Measurements from ENCODE around the gene TEX38. TPM values are rescaled to one million over a fixed set of nuclear protein-coding genes. Genes with fewer than 3 reads are reported as not detected.
A peak's percentile ranks its signal among the peaks of the same experiment; 100 is the strongest.

Gene TEX38
- total and polyA plus RNA-seq, 10 of the 15 experiments (the other 5 are each of a cell fraction or from before 2014, with no cell fraction given): 0.07 to 0.32 (median 0.15) TPM; not detected in 7

- Histone ChIP-seq H3K27ac (ENCODE audit: control insufficient read depth, insufficient read depth) (peak within 1 kb of the TSS; percentile 87), H3K4me1 (ENCODE audit: control insufficient read depth, insufficient read depth, low read length) (peaks cover 13% of the 10 kb centered on the region), H4K20me1 (ENCODE audit: control insufficient read depth, insufficient read depth) (no peaks in the 10 kb centered on the region; the same call in 1 of the 2 replicates), H3K4me2 (ENCODE audit: control insufficient read depth, insufficient read depth) (peak within 1 kb of the TSS; percentile 94), H3K36me3 (ENCODE audit: control insufficient read depth in 2 of 2, insufficient read depth in 2 of 2, low read length in 1 of 2) (peaks cover 2 to 7% of the 10 kb centered on the region in 2 experiments; a peak in 1 of 4 replicates), H3K9ac (ENCODE audit: control insufficient read depth, insufficient read depth, low read length) (peak within 1 kb of the TSS; percentile 75), H3K4me3 (peak within 1 kb of the TSS; percentile 83), H3K9me3 (replicated peaks; ENCODE audit: control insufficient read depth, insufficient read depth, low read length) (no peaks in the 10 kb centered on the region), H2AFZ (ENCODE audit: control insufficient read depth, low read depth, low read length) (peak within 1 kb of the TSS; percentile 88), H3K79me2 (ENCODE audit: control insufficient read depth, insufficient read depth, low read length) (peaks cover 25% of the 10 kb centered on the region), H3K27me3 (replicated peaks in 1 of 2; ENCODE audit: control insufficient read depth in 2 of 2, insufficient read depth in 2 of 2, low read length in 1 of 2) (no peaks in the 10 kb centered on the region; a peak in 1 of 4 replicates)
- DNase-seq (ENCODE audit: low read depth, low spot score): peak; percentile 91
- no TSS peak for BruUV-seq (replicated peaks)
- ChIA-PET CTCF (interaction anchor here (1.3 to 1.8 kb wide), 3 partner anchors 13 to 105 kb away, joined by 3 to 4 read pairs (median 3); no protein-coding TSS in a partner anchor), SMC1A (ENCODE audit: uncharacterized antibody, unreplicated experiment) (interaction anchor here (1.0 to 4.2 kb wide), 5 partner anchors 9 to 115 kb away, joined by 3 to 12 read pairs (median 5); partner anchors contain the start of genes ATPAF1, MKNK1 and MOB3C), POLR2A (interaction anchor here (1.2 to 1.5 kb wide), 3 partner anchors 102 to 115 kb away, joined by 3 to 5 read pairs (median 4); partner anchors contain the start of genes MKNK1 and MOB3C), RAD21 (ENCODE audit: unreplicated experiment) (interaction anchor here (0.6 to 2.2 kb wide), 7 partner anchors 97 to 646 kb away, joined by 3 to 7 read pairs (median 4); partner anchors contain the start of genes MKNK1 and MOB3C)
- intact Hi-C loops (cut with micrococcal nuclease; ENCODE audit: unreplicated experiment): loop anchor here (2.0 to 5.0 kb wide), 2 partner anchors 50 to 102 kb away; partner anchors contain the start of genes ATPAF1 and MOB3C
- under 1% methylated on average over 77 of the region's 85 CpGs for WGBS (ENCODE audit: insufficient coverage, insufficient replicate concordance, low lambda C conversion rate, missing lambda C conversion rate)
- peak; percentile 59 for FAIRE-seq
- ATAC-seq: peak; percentile 99
- in situ Hi-C loops (cut with MboI): no loop called here
- TF ChIP-seq CEBPB (IDR thresholded peaks at IDR 0.05; ENCODE audit: borderline replicate concordance in 1 of 2, low read depth in 2 of 2, low read length in 2 of 2) (no peak), SIN3A (IDR thresholded peaks at IDR 0.05; ENCODE audit: low read depth, low read length) (peak; percentile 78; the same call in 1 of the 2 replicates), SMARCA5 (IDR thresholded peaks at IDR 0.05) (peak; percentile 63; the same call in 1 of the 2 replicates), RFX5 (IDR thresholded peaks at IDR 0.05; ENCODE audit: low read depth, low read length) (peak; percentile 70; the same call in 1 of the 2 replicates), HSF1 (IDR thresholded peaks at IDR 0.05; ENCODE audit: low read depth, low read length) (0 out of 2 replicates have a peak, but pooled peaks have one; percentile 14), YY1 (IDR thresholded peaks at IDR 0.05; ENCODE audit: low read depth, low read length) (peak; percentile 73), MTA3 (IDR thresholded peaks at IDR 0.05; ENCODE audit: borderline replicate concordance, low read length) (no peak), PKNOX1 (IDR thresholded peaks at IDR 0.05) (peak; percentile 36; the same call in 1 of the 2 replicates), NKRF (conservative IDR thresholded peaks at IDR 0.05) (peak; percentile 90), CHD4 (IDR thresholded peaks at IDR 0.05) (no peak), YBX1 (IDR thresholded peaks at IDR 0.05) (no peak), TCF3 (IDR thresholded peaks at IDR 0.05; ENCODE audit: borderline replicate concordance, insufficient read depth, low read depth, low read length) (0 out of 2 replicates have a peak, but pooled peaks have one; percentile 28), GATAD2B (conservative IDR thresholded peaks at IDR 0.05; ENCODE audit: low read depth) (peak; percentile 95), SPI1 (IDR thresholded peaks at IDR 0.05; ENCODE audit: borderline replicate concordance, insufficient read depth, low read depth, low read length) (peak; percentile 89), ELK1 (IDR thresholded peaks at IDR 0.05; ENCODE audit: low read depth, low read length) (peak; percentile 57; the same call in 1 of the 2 replicates), ASH2L (IDR thresholded peaks at IDR 0.05; ENCODE audit: borderline replicate concordance, low read depth) (peak; percentile 77; the same call in 1 of the 2 replicates)
Measured at GRCh38 chr1:46718727-46719622, 47.3 kb downstream of the TEX38 start, which contains the start of gene EFCAB14. Gene EFCAB14, minus strand, starts transcription at chr1:46719114. Its CDS starts 1,027 bp downstream, at chr1:46718087.

Data from GM12878 (cell line).